ENCODE data around the gene PTHLH. TPM values are rescaled to one million over a fixed set of nuclear protein-coding genes. Genes with fewer than 3 reads are reported as not detected.

PTHLH gene
- total and polyA plus RNA-seq, 2 donors: 7.5 to 13.7 TPM

DNA sequence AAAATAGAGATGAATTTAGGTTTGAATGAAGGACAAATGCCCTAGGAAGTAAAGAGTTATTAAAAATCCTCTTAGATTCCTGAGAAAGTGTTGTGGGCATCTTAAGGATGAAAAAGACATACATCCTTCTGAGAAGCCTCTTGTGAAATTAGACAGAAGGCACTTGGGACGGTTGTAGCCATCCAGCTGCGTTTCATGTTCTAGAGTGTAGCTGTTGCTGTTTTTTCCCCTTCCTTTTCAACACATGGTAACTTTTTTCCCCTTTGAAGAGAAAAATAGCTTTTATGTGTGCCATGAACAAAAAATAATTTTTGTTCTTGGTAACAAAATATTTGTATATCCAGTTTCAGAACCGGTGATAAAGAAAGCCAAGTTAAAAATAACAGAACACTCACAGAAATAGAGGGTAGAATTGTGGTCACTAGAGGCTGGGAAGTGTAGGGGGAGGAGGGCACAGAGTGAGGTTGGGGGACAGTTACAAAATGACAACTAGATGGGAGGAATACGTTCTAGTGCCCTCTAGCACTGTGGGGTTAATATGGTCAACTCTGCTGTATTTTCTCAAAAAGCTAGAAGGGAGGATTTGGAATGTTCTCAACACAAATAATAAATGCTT, 58.4 kb downstream of the PTHLH start:
- Histone ChIP-seq H3K27ac (ENCODE audit: low read depth) (no peak overlapping the region), H3K4me1 (ENCODE audit: insufficient read depth) (no peaks in the 10 kb centered on the region), H3K4me3 (ENCODE audit: low read depth, low read length) (no peak overlapping the region), H3K36me3 (ENCODE audit: insufficient read depth) (no peaks in the 10 kb centered on the region)
- WGBS: 62% methylated on average over 4 of the region's 4 CpGs
- no peak for DNase-seq (ENCODE audit: extremely low spot score)

DNA sequence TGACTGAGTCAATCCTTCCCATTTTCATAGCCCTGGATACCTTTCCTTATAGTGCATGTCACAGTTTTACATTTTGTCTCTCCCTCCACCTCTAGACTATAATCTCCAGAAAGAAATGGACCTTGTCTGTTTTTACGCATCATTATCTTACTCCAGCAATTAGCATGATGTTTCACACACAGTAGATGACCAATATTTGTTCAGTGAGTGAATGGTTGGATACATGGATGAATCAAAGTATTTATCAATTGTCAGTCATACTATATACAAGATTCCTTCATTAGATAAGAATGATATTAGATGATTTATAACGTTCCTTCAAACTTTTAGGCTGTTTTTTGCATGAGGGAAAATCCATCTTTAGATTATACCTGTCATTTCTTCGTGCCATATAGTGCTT, 61.1 kb downstream of the PTHLH start:
- Histone ChIP-seq H3K4me1 (ENCODE audit: insufficient read depth) (no peaks in the 10 kb centered on the region), H3K36me3 (ENCODE audit: insufficient read depth) (no peaks in the 10 kb centered on the region), H3K4me3 (ENCODE audit: low read depth, low read length) (no peak overlapping the region), H3K27ac (ENCODE audit: low read depth) (no peak overlapping the region)
- WGBS: 87% methylated on average over 3 of the region's 3 CpGs
- no peak for DNase-seq (ENCODE audit: extremely low spot score)

Small RNA genes lying within 50 kb of the gene (small RNA-seq; reads per million reads assigned to genes)
- gene AC008011.1: not detected

Other genes starting within 250 kb of the PTHLH start
- 70.0 TPM for gene KLHL42, start 192.5 kb downstream of the PTHLH start, total RNA-seq
- gene KLHL42, start 192.5 kb downstream of the PTHLH start, polyA plus RNA-seq: 39.5 TPM
- not detected for gene MANSC4, start 192.5 kb downstream of the PTHLH start, total RNA-seq
- gene MANSC4, start 192.5 kb downstream of the PTHLH start, polyA plus RNA-seq: not detected
- 53.5 TPM for gene CCDC91, start 217.7 kb upstream of the PTHLH start, total RNA-seq
- gene CCDC91, start 217.7 kb upstream of the PTHLH start, polyA plus RNA-seq: 26.2 TPM

Measured in urinary bladder (tissue), 4 donors.